ENCODE measurements around the gene FMN1. TPM values are rescaled to one million over a fixed set of nuclear protein-coding genes. Genes with fewer than 3 reads are reported as not detected.

FMN1 gene
- total RNA-seq, 4 donors from 2014 or later: 5.1 to 13.3 (median 9.0) TPM

- H3K4me3 ChIP-seq: no peak overlapping the region
- H3K27me3 ChIP-seq: no peaks in the 10 kb centered on the region
- TF ChIP-seq EP300 (IDR thresholded peaks at IDR 0.05): no peak
- no peaks in the 10 kb centered on the region for H3K36me3 ChIP-seq
- peaks cover 0 to 5% (median 0%) of the 10 kb centered on the region in 3 donors for H3K4me1 ChIP-seq
- ATAC-seq: no peak
- H3K9me3 ChIP-seq: no peaks in the 10 kb centered on the region
- WGBS, 2 donors (ENCODE audit: low coverage in 1 of 2): 86 to 95% methylated on average over 3 of the region's 3 CpGs
- H3K27ac ChIP-seq: no peak overlapping the region
Measured at GRCh38 chr15:33096134-33096533, 98.4 kb downstream of the FMN1 start.

- Histone ChIP-seq H3K27ac (no peak overlapping the region), H3K4me1 (peaks cover 0 to 5% (median 0%) of the 10 kb centered on the region in 3 donors), H3K4me3 (no peak overlapping the region), H3K9me3 (no peaks in the 10 kb centered on the region), H3K27me3 (no peaks in the 10 kb centered on the region), H3K36me3 (no peaks in the 10 kb centered on the region)
- ATAC-seq: no peak
- TF ChIP-seq EP300 (IDR thresholded peaks at IDR 0.05): no peak
- no peak for TF ChIP-seq CTCF (IDR thresholded peaks at IDR 0.05)
- TF ChIP-seq POLR2A (IDR thresholded peaks at IDR 0.05): no peak
- TF ChIP-seq POLR2AphosphoS5 (IDR thresholded peaks at IDR 0.05): no peak
- 96 to 100% methylated on average over 2 of the region's 2 CpGs for WGBS, 2 donors (ENCODE audit: low coverage in 1 of 2)
Measured at GRCh38 chr15:33095641-33096040, 98.9 kb downstream of the FMN1 start.

GRCh38 chr15:33094336-33094735, 100.2 kb downstream of the FMN1 start:
- Histone ChIP-seq H3K36me3 (no peaks in the 10 kb centered on the region), H3K4me3 (no peak overlapping the region), H3K4me1 (peaks cover under 1 to 18% (median 5%) of the 10 kb centered on the region in 3 donors), H3K27ac (no peak overlapping the region), H3K9me3 (no peaks in the 10 kb centered on the region), H3K27me3 (no peaks in the 10 kb centered on the region)
- TF ChIP-seq POLR2A (IDR thresholded peaks at IDR 0.05) (no peak), POLR2AphosphoS5 (IDR thresholded peaks at IDR 0.05) (no peak), CTCF (IDR thresholded peaks at IDR 0.05) (no peak)
- no peak for ATAC-seq
- WGBS, 2 donors (ENCODE audit: low coverage in 1 of 2): 0 to 11% methylated on average over 2 of the region's 2 CpGs

- Histone ChIP-seq H3K4me1 (peaks cover 2 to 22% (median 5%) of the 10 kb centered on the region in 3 donors), H3K27me3 (no peaks in the 10 kb centered on the region), H3K4me3 (no peak overlapping the region), H3K27ac (no peak overlapping the region), H3K36me3 (no peaks in the 10 kb centered on the region), H3K9me3 (no peaks in the 10 kb centered on the region)
- ATAC-seq: no peak
- WGBS, 2 donors (ENCODE audit: low coverage in 1 of 2): 81% methylated on average over 2 of the region's 2 CpGs; no CpG with 5 or more reads in 1 of the 2 donors
- TF ChIP-seq EP300 (IDR thresholded peaks at IDR 0.05) (no peak), POLR2A (IDR thresholded peaks at IDR 0.05) (no peak), POLR2AphosphoS5 (IDR thresholded peaks at IDR 0.05) (no peak), CTCF (IDR thresholded peaks at IDR 0.05) (no peak)
Measured at GRCh38 chr15:33093222-33093621, 101.3 kb downstream of the FMN1 start.

- H3K27me3 ChIP-seq: no peaks in the 10 kb centered on the region
- peaks cover 2 to 22% (median 5%) of the 10 kb centered on the region in 3 donors for H3K4me1 ChIP-seq
- WGBS, 2 donors (ENCODE audit: low coverage in 1 of 2): 64 to 68% methylated on average over 8 to 14 of the region's 15 CpGs
- H3K9me3 ChIP-seq: no peaks in the 10 kb centered on the region
- H3K36me3 ChIP-seq: no peaks in the 10 kb centered on the region
- TF ChIP-seq EP300 (IDR thresholded peaks at IDR 0.05) (no peak), CTCF (IDR thresholded peaks at IDR 0.05) (no peak), POLR2AphosphoS5 (IDR thresholded peaks at IDR 0.05) (no peak), POLR2A (IDR thresholded peaks at IDR 0.05) (no peak)
- no peak overlapping the region for H3K4me3 ChIP-seq
- ATAC-seq: no peak
- no peak overlapping the region for H3K27ac ChIP-seq
Measured at GRCh38 chr15:33091983-33092693, 102.4 kb downstream of the FMN1 start.
